Body of pancreas (tissue), 4 donors: ENCODE measurements around the gene ACAD9.

Experiments used
- POLR2A ChIP-seq, 3 donors: fragments of 450-650 bp; IDR thresholded peaks; one replicate each; pipeline ENCODE4 v1.6.1; 2016; ENCODE audit warnings: antibody characterized with exemption in 3 of 3, mild to moderate bottlenecking in 2 of 3
- TF ChIP-seq, protein P1 (sequence below), 7 experiments: fragments of 450-650 bp in 4 of 7; fragments of 200-600 bp in 3 of 7; sonication (generic) in 3 of 7; IDR thresholded peaks; one replicate each; pipeline ENCODE4 v1.5.1; 2016 to 2019; ENCODE audit warnings: antibody characterized with exemption in 7 of 7

DNA sequence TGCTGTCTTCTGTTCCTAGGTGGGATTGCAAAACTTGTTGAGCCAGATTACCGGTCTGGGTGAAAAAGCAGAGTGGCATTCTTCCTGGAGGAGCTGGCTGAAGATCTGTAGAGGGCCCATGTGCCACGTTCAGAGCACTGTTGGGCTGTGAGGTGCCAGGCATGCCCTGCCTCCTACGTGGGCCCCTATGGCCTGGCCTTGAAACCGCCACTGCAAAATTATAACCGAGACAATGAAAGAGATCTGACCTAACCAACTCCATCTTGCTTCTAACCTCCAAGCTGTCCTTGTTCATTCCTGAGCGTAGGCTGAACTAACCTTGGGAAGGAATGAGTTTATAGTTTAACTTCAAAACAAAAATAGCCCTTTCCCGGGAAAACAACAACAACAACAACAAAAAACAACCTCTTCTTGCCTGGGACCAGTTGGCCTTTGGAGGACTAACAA is 1.4 kb upstream of the ACAD9 start:
- TF ChIP-seq, protein P1, sequence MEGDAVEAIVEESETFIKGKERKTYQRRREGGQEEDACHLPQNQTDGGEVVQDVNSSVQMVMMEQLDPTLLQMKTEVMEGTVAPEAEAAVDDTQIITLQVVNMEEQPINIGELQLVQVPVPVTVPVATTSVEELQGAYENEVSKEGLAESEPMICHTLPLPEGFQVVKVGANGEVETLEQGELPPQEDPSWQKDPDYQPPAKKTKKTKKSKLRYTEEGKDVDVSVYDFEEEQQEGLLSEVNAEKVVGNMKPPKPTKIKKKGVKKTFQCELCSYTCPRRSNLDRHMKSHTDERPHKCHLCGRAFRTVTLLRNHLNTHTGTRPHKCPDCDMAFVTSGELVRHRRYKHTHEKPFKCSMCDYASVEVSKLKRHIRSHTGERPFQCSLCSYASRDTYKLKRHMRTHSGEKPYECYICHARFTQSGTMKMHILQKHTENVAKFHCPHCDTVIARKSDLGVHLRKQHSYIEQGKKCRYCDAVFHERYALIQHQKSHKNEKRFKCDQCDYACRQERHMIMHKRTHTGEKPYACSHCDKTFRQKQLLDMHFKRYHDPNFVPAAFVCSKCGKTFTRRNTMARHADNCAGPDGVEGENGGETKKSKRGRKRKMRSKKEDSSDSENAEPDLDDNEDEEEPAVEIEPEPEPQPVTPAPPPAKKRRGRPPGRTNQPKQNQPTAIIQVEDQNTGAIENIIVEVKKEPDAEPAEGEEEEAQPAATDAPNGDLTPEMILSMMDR (IDR thresholded peaks at IDR 0.05), result no peak
- TF ChIP-seq POLR2A (IDR thresholded peaks at IDR 0.05), result no peak
